GM19438 (cell line): ENCODE data around the gene PRPH.

ENCODE experiments used
- ATAC-seq: cut with Tn5 transposase; IDR thresholded peaks from one replicate; pipeline ENCODE4 v1.9.1; 2021; ENCODE audit warnings: low read depth; ENCODE audit not compliant: unreplicated experiment

PRPH gene

DNA sequence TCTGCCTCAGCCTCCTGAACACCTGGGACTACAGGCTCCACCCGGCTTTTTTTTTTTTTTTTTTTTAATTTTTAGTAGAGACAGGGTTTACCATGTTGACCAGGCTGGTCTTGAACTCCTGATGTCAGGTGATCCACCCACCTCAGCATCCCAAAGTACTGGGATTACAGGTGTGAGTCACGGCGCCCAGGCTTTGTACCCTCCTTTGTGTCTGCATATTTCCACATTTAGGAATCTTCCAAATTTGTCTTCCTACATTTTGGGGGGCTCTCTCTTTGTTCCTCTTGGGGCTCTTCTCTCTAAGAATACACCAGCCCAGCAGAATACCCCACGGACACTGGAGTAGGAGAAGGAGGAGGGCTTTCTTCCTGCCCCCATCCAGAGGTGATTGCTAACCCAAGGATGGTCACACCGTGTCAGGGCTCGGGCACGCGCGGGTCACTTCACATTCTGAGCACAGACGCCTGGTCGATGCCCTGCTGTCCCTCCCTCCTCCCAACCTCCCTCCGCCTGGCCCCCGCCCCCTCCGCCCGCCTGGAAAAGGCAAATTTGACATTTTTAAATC is 49.6 kb downstream of the PRPH start:
- no peak for ATAC-seq

DNA sequence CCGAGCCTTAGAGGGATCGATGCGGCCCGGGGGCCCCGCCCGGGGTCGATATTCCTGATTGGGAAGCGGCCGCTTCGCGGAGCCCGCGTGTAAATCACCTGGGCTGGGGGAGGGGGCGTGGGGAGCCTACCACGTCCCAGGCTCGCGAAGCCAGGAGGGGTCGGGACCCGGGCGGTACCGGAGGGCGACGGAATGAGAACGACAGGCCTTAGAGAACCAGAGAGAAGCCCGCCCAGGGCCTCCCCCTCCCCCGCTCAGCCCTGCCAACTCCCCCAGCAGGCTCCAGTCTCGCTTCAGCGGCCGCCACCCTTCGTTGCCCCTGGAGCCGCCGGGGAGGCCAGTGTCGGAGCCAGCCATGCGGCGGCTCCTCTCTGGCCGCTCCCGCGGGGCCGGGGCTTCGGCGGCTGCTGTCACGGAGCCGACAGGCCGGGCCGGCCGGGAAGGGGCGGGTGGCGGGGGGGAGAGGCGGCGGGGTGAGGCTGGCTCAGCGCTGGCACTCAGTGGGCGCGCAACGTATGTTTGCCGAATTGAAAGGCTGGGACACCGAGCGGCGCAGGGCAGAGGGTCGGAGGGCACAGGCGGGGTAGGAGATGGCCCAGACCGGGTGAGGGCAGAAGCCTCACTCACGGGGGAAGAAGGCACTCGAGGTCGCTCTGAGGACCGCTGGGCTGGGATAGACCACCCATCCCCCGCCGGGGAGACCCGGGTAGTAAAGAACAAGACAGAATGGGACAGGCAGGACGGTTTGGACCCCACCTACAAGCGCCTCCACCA is 50.3 kb downstream of the PRPH start:
- ATAC-seq: no peak

DNA sequence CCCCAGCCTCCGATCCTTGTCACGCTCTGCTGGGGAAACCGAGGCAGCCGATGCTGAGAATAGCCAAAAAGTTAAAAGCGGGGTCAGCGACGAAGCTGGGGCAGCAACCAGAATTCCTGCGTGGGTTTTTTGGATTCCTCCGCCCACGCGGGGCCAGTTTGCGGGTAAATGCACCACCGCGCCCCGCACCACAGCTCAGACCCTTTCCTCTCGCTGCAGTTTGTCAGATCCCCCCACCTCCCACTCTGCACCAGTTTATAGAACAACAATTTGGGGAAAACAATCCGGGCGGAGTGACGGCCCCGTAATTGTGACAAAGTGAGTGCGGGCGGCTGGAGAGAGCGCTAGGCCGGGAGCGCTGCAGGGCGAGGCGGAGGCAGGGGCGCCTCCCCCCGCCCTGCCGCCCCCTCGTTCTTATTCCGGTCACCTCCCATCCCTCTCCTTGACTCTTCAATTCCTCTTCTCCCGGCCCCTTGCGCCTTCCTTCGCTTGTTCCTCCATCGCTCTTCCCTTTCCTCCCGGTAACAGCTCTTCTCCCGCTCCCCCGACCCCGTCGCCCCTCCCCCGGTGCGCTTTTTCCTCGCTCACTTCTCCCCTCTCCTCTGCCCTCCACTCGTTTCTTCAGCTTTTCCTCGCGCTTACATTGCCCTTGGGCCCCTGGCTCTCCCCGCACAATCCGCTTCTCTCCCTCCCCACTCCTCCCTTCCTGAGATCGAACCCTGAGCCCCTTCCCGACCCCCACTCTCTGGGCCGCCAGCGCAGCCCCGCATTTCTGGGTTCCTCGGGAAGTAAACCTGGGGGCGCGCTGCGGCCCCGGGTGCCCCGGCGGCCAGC is 51.1 kb downstream of the PRPH start:
- no peak for ATAC-seq

DNA sequence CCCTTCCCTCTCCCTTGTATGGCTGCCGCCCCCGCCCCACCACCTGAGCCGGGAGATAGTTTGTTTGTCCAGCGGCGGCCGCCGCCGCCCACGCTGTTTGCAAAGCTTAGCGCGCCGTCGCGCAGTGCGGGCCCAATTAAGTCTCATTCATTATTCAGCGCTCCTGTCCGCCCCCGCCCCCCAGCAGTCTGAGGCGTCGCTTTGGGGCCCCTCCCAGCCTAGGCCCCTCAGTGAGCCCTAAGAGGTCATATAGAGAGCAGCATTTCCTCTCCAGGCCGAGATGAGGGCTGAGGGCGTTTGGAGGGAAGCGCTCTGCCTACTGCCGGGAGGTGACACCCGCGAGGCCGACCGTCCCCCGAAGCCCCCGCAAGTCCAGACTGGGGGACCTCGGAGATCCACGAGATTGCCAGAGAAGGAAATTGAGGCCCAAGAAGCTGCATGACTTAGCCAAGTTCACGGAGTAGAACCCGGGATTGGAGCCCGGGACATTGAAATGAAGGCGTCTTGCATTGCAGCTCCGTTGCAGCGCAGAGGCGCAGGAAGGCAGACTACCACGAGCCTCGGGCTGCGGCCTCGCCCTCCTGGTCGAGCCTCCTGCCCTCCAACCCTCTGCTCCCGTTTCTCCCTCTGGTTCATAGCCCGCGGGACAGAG is 51.8 kb downstream of the PRPH start, which contains the start of gene DNAJC22:
TSS of gene DNAJC22 (plus strand) at position 230 of the 652 bp plus-strand sequence. CDS start 1,985 bp downstream, outside the sequence.
- ATAC-seq: no peak

DNA sequence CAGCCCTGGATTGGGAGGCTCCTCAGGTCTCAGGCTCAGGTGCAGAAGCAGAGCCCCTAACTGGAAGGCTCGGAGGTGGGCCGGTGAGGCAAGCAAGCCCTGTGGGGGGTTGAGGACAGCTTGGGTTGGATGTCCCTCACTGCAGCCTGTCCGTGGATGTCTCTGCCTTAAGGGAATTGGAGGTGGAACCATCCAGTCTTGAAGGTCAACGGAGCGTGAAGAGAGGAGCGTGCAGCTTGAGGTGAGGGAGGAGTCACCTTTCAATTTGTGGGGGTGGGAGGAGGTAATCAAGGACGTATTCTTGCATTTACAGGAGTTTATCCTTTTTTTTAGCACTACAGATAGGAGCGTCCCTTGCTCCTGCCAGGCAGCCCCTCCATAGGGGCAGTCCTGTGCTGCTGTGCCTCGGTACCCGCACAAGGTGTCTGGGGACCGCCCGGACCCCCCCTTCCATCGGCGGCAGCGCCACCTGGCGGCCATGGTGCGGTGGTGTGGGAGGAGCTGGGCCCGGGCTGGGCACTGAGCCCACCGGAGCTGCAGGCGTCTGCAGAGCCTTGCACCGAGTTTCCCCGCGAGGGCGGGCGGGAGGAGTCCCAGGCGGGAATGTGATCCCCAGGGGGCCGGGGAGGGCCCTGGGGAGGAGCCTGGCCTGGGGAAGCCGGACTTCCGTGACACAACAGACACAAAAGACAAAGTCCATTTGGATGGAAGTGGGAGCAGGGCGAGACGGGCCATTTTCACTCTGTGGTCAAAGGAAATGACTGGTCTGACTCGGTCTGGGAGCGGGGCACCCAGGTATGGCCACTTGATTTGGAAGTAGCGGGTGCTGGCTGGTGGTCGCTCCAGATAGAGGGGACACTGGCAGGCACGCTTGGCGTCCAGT is 52.6 kb downstream of the PRPH start:
- no peak for ATAC-seq
